ENCODE results near the gene MAJIN. TPM values are rescaled to one million over a fixed set of nuclear protein-coding genes. Genes with fewer than 3 reads are reported as not detected.

The MAJIN gene
- total RNA-seq, 4 donors from 2014 or later = not detected

DNA sequence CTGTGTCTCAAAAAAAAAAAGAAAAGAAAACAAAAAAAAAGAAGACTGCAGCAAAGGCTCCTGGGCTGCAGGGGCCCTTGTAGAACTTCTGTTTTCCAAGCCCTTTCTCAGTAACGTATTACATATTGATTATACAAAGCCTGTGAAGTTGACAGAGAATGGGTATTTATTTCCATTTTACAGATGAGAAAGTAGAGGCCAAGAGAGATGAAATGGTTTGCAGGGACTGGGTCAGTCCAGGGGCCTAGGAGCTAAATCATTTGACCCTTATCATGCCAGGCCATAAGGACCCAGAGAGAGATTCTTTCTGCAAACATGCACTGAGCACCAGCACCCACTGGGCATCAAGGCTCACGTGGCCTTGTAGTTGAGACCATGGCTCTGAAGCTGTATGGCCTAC is 43.0 kb downstream of the MAJIN start:
- TF ChIP-seq, protein P1, sequence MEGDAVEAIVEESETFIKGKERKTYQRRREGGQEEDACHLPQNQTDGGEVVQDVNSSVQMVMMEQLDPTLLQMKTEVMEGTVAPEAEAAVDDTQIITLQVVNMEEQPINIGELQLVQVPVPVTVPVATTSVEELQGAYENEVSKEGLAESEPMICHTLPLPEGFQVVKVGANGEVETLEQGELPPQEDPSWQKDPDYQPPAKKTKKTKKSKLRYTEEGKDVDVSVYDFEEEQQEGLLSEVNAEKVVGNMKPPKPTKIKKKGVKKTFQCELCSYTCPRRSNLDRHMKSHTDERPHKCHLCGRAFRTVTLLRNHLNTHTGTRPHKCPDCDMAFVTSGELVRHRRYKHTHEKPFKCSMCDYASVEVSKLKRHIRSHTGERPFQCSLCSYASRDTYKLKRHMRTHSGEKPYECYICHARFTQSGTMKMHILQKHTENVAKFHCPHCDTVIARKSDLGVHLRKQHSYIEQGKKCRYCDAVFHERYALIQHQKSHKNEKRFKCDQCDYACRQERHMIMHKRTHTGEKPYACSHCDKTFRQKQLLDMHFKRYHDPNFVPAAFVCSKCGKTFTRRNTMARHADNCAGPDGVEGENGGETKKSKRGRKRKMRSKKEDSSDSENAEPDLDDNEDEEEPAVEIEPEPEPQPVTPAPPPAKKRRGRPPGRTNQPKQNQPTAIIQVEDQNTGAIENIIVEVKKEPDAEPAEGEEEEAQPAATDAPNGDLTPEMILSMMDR (IDR thresholded peaks at IDR 0.05) = no peak
- TF ChIP-seq EP300 (IDR thresholded peaks at IDR 0.05) (no peak), POLR2A (IDR thresholded peaks at IDR 0.05; ENCODE audit: low read depth) (no peak), POLR2AphosphoS5 (IDR thresholded peaks at IDR 0.05) (no peak)
- no peaks in the 10 kb centered on the region for H3K27me3 ChIP-seq
- H3K4me3 ChIP-seq = no peak overlapping the region
- DNase-seq (ENCODE audit: extremely low spot score) = no peak
- H3K4me1 ChIP-seq = peaks cover 15 to 22% (median 20%) of the 10 kb centered on the region in 4 donors
- peaks cover 46 to 75% (median 74%) of the 10 kb centered on the region in 4 donors for H3K36me3 ChIP-seq
- H3K27ac ChIP-seq (replicated peaks in 1 of 4) = no peak overlapping the region
- intact Hi-C loops (cut with DNase I) = no loop called here
- no peaks in the 10 kb centered on the region for H3K9me3 ChIP-seq
- 93% methylated on average over 2 of the region's 2 CpGs for WGBS

DNA sequence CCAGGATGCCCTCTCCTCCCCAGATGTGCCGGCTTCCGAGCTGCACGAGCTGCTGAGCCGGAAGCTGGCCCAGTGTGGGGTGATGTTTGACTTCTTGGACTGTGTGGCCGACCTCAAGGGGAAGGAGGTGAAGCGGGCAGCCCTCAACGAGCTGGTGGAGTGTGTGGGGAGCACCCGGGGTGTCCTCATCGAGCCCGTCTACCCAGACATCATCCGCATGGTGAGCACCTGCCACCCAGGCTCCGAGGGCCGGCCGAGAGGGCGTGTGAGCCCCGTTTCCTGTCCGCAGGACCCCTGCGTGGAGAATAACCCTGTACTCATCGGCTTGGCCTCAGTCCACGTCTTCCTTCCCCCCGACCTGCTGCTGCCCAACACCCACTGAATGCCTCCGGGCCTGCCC is 45.2 kb downstream of the MAJIN start:
- Histone ChIP-seq H3K4me1 (peaks cover 24 to 30% (median 28%) of the 10 kb centered on the region in 4 donors), H3K27me3 (no peaks in the 10 kb centered on the region), H3K36me3 (peaks cover 31 to 52% (median 51%) of the 10 kb centered on the region in 4 donors), H3K9me3 (no peaks in the 10 kb centered on the region), H3K27ac (replicated peaks in 1 of 4) (no peak overlapping the region), H3K4me3 (no peak overlapping the region)
- TF ChIP-seq POLR2A (IDR thresholded peaks at IDR 0.05; ENCODE audit: low read depth) (no peak), EP300 (IDR thresholded peaks at IDR 0.05) (no peak), POLR2AphosphoS5 (IDR thresholded peaks at IDR 0.05) (no peak)
- TF ChIP-seq, protein P1 (IDR thresholded peaks at IDR 0.05) = no peak
- WGBS = 86% methylated on average over 19 of the region's 22 CpGs
- no peak for DNase-seq (ENCODE audit: extremely low spot score)
- intact Hi-C loops (cut with DNase I) = no loop called here

DNA sequence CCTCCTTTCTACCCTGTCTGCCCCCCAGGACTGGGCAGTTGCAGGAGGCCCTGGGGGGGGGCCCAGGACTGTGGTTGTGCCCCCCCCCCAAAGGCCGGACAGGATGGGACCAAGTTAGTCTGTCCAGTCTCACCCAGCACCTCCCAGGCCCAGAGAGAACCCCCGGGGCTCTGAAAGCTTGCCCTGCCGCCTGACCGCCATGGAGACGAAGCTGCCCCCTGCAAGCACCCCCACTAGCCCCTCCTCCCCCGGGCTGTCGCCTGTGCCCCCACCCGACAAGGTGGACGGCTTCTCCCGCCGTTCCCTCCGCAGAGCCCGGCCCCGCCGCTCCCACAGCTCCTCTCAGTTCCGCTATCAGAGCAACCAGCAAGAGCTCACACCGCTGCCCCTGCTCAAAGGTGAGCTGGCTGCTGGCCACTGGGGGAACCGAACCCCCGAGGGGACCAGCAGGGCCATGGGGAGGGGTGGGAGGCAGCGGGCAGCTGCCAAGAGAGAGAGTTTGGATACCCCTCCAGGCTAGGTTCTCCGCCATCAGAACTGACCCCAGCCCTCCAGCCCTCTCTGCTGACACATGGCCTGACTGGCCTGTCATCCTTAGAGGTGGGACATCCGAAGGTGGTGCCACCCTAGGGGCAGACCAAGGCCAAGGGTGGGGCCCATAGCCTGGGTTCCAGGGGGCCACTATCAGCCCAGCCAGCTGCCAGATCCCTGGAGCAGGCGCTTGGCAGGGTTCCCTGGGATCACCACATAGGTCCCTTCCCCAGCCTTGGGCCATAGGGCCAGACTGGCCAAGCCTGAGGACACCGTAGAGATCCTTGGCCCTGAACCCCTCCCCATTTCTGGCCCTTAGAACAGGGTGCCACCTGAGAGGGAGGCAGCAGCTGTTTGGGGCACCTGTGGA is 46.1 kb downstream of the MAJIN start:
- intact Hi-C loops (cut with DNase I) = no loop called here
- Histone ChIP-seq H3K36me3 (peaks cover 22 to 43% (median 42%) of the 10 kb centered on the region in 4 donors), H3K4me1 (peaks cover 24 to 30% (median 28%) of the 10 kb centered on the region in 4 donors), H3K4me3 (peak overlapping the region; percentile 85 to 100 (median 90)), H3K9me3 (no peaks in the 10 kb centered on the region), H3K27ac (replicated peaks in 1 of 4) (peak overlapping the region in 3 of 4 donors; percentile 97 to 99 (median 97)), H3K27me3 (no peaks in the 10 kb centered on the region)
- WGBS = 54% methylated on average over 20 of the region's 24 CpGs
- no peak for DNase-seq (ENCODE audit: extremely low spot score)
- TF ChIP-seq, protein P1 (IDR thresholded peaks at IDR 0.05) = no peak
- TF ChIP-seq POLR2A (IDR thresholded peaks at IDR 0.05; ENCODE audit: low read depth) = no peak
- no peak for TF ChIP-seq POLR2AphosphoS5 (IDR thresholded peaks at IDR 0.05)
- TF ChIP-seq EP300 (IDR thresholded peaks at IDR 0.05) = no peak

DNA sequence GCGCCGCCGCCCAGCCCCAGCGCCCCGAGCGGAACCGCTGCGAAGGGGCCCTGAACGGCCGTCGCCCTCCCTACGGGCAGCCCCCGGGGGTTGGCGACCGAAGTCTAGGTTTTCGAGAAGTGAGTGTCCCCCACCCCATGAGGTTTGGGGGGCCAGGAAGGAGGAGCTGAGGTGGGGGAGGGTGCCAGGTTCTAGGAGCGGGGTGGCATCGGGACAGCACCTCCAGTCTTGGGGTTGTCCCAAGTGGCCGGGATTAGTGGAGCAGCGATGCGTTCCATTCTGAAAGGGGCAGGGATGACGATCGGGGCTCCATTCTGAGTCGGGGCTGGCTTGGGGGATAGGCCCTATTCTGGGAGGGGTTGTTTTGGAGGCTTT is 47.0 kb downstream of the MAJIN start:
- TF ChIP-seq POLR2AphosphoS5 (IDR thresholded peaks at IDR 0.05) (no peak), POLR2A (IDR thresholded peaks at IDR 0.05; ENCODE audit: low read depth) (no peak), EP300 (IDR thresholded peaks at IDR 0.05) (no peak)
- TF ChIP-seq, protein P1 (IDR thresholded peaks at IDR 0.05) = no peak
- peaks cover 24 to 30% (median 28%) of the 10 kb centered on the region in 4 donors for H3K4me1 ChIP-seq
- peaks cover 13 to 34% (median 33%) of the 10 kb centered on the region in 4 donors for H3K36me3 ChIP-seq
- peak overlapping the region; percentile 96 to 99 (median 97) for H3K27ac ChIP-seq (replicated peaks in 1 of 4)
- H3K4me3 ChIP-seq = peak overlapping the region; percentile 85 to 100 (median 90)
- no peak for DNase-seq (ENCODE audit: extremely low spot score)
- H3K9me3 ChIP-seq = no peaks in the 10 kb centered on the region
- 2% methylated on average over 24 of the region's 24 CpGs for WGBS
- intact Hi-C loops (cut with DNase I) = loop anchor here (5.0 kb wide), 1 partner anchor 192 kb away; the partner anchor contains the start of gene ZNHIT2
- H3K27me3 ChIP-seq = no peaks in the 10 kb centered on the region

All from esophagus muscularis mucosa (tissue), 4 donors.